AG09309 (cell line): Measurements from ENCODE around the gene MRPS18C.
A peak's percentile ranks its signal among the peaks of the same experiment; 100 is the strongest.
"Not testable (repeated sequence)": the region's sequence is repeated elsewhere in the genome, so short reads cannot be mapped to it uniquely, and the experiment has no call there.

ENCODE experiments used
- DNase-seq: peaks from one replicate; pipeline ENCODE4 v3.0.0-alpha.2; 2010; ENCODE audit warnings: low read depth
- H3K4me3 ChIP-seq: 2 replicates; pipeline ENCODE4 v1.5.1; 2011; ENCODE audit warnings: mild to moderate bottlenecking, low read depth, low read length, moderate library complexity; ENCODE audit not compliant: control insufficient read depth
- CTCF ChIP-seq: IDR thresholded peaks from 2 replicates; pipeline ENCODE4 v1.5.1; 2011; ENCODE audit warnings: mild to moderate bottlenecking, low read depth, low read length, inconsistent platforms; ENCODE audit not compliant: insufficient read depth, control insufficient read depth; ENCODE audit errors: missing control alignments

MRPS18C gene

DNA sequence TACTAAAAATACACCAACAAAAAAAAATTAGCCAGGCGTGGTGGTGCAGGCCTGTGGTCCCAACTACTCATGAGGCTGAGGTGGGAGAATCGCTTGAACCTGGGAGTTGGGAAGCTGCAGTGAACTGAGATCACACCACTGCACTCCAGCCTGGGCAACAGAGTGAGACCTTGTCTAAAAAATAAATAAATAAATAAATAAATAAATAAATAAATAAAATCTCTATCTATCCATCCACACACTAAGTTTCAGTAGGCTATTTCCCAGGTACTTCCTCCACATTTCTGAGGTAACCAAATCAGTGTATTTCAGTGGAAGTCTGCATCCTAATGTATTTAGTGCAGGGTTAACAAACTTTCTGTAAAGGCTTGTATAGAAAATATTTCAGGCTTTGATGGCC is 18.1 kb downstream of the MRPS18C start:
- no peak for TF ChIP-seq CTCF

DNA sequence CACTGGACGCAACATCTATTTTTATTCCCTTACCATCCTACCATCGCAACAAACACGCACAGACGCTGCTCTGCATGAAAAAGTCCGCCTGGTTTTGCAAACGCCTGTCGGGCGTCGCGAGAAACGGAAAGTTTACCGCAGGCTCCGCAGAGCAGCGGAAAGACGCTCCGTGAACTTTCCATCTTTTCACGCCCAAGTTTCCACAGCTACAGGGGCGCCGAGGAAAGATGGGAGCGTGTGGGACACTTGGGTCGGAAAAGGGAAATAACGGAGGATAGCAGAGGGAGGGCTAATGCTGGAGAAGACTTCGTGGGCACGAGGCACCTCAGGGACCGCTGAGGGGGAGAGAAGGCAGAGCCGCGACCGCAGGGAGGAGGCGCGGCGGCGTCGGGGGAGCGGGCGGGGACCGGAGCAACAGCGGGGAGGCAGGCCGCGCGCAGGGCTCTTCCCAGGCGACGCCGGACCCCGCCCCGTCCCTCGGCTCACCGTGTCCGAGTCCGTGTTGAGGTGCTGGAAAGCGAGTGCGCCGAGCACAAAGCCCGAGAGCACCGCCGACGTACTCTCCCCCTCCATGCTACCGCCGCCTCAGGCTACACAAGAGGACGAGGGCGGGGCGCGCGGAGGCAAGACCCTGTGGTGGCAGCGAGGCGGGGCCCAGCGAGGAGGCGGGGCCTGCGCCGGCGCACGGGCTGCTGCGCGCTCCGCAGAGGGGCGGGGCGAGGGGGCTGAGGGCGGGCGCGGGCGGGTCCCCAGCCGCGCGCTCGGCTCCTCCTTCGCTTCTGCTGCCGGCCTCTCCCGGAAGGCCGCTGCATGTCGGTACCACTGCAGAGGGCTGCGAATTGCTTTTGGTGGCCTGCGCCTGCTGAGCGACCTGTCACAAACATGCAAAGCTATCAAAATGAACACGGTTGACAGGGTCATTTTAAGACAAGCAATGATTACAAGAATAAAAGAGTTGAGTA is 28.9 kb downstream of the MRPS18C start, which contains the start of gene ABRAXAS1:
TSS of gene ABRAXAS1 (minus strand) at position 601 of the 962 bp plus-strand sequence. CDS start at position 573, 28 bp downstream.
- peak within 1 kb of the TSS; percentile 60 for H3K4me3 ChIP-seq
- no peak for TF ChIP-seq CTCF
- DNase-seq, result peak; percentile 54

More for the DNA sequence above, 18.1 kb downstream of the MRPS18C start:
- H3K4me3 ChIP-seq, result no peak overlapping the region
- no peak for DNase-seq

DNA sequence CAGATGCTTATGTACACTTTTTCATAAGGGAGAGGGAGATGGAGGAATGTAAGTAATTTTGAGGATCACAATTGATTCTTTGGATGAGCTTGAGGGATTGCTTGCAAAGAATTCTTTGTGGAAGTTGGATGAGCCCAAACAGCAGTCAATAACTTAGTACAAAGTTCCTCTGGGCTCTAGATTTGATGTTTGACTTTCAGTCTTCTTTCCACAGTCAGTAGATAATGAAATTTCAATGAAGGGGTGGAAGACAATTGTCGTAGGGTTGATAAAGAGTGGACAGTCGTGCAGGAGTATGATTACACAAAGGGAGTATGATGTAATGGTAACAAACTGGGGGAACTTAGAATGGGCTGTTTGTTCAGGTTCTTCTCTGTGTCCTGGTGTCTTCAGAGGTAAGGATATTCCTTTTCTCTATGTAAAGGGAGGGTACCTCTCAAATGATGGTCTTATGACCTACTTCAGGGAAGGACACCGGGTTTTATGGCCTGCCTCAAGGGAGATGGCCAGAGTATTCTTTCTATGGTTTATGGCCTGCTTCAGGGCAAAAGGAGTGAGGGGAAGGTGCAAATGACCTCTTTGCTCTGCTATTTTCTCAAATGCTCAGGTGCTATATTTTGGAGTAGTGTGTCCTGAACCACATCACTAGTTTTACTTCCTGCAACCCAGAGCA is 30.7 kb downstream of the MRPS18C start:
- H3K4me3 ChIP-seq, result no peak overlapping the region
- TF ChIP-seq CTCF, result no peak
- DNase-seq, result no peak

GRCh38 chr4:83489711-83490326 is 34.0 kb downstream of the MRPS18C start:
- DNase-seq, result no peak
- TF ChIP-seq CTCF, result no peak
- no peak overlapping the region for H3K4me3 ChIP-seq

- DNase-seq, result no peak
- no peak overlapping the region for H3K4me3 ChIP-seq
- TF ChIP-seq CTCF, result peak; percentile 82
These were observed 35.1 kb downstream of the MRPS18C start for GRCh38 chr4:83490876-83491450.

DNA sequence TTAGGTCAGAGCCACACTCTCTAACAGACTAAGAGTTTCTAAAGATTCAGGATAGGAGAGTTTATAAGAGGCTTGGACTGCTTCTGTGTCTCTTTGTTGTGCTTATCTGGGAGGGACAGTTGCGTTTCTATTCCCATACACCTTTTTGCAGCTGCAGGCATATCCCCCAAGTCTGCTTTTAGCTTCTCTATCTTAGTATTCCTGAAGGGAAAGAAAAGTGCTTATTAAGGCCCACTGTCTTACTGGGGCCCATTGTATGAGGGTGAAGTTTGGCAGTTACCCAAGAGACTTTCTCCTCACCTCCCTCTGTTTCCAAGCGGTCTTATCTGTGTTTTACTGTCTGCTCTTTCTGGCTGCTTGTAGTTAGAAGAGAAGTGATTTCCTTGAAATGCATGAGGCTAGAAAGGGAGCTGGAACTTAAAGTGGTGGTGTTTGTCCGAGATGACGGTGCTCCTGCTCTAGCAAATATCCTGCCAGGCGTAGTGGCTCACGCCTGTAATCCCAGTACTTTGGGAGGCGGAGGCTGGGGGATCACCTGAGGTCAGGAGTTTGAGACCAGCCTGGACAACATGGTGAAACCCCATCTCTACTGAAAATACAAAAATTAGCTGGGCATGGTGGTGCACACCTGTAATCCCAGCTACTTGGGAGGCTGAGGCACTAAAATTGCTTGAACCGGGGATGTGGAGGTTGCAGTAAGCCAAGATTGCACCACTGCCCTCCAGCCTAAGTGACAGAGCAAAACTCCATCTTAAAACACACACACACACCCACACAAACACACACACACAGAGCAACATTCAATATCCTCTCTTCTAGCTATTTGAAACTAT is 40.4 kb downstream of the MRPS18C start:
- not testable (repeated sequence) for DNase-seq, H3K4me3 ChIP-seq
